Type B pancreatic cell (in vitro differentiated cells): ENCODE measurements around the gene HSPA12B. TPM values are rescaled to one million over a fixed set of nuclear protein-coding genes. Genes with fewer than 3 reads are reported as not detected.

Experiments used
- DNase-seq: peaks from one replicate; pipeline ENCODE4 v3.0.0; 2021; ENCODE audit warnings: mixed read lengths; ENCODE audit not compliant: unreplicated experiment; ENCODE audit errors: extremely low spot score
- H3K27ac Mint-ChIP-seq: 2 replicates; pipeline ENCODE4 v1.8.0; 2021; ENCODE audit warnings: mild to moderate bottlenecking, mixed read lengths
- H3K27me3 Mint-ChIP-seq: 2 replicates; pipeline ENCODE4 v1.8.0; 2021; ENCODE audit warnings: mixed read lengths
- H3K36me3 Mint-ChIP-seq: 2 replicates; pipeline ENCODE4 v1.8.0; 2021; ENCODE audit warnings: mixed read lengths
- H3K4me1 Mint-ChIP-seq: one replicate; pipeline ENCODE4 v1.8.0; 2021; ENCODE audit warnings: mixed read lengths; ENCODE audit not compliant: unreplicated experiment
- H3K4me3 Mint-ChIP-seq: 2 replicates; pipeline ENCODE4 v1.8.0; 2021; ENCODE audit warnings: mild to moderate bottlenecking, mixed read lengths
- H3K9me3 Mint-ChIP-seq: 2 replicates; pipeline ENCODE4 v1.8.0; 2021; ENCODE audit warnings: mixed read lengths
- total RNA-seq: library from RNA; stranded (reverse); gene quantifications from 2 replicates; pipeline ENCODE4 v1.2.1, GENCODE V29; 2021; ENCODE audit warnings: low replicate concordance
- TF ChIP-seq, protein P1 (sequence below): fragments of 200-600 bp; sonication (generic); conservative IDR thresholded peaks from 2 replicates; pipeline ENCODE4 v1.5.0; 2021; ENCODE audit warnings: antibody characterized with exemption, mild to moderate bottlenecking

HSPA12B gene
- total RNA-seq, 1 donor from 2014 or later: 5.2 TPM

GRCh38 chr20:3694864-3695263 is 37.6 kb upstream of the HSPA12B start:
- TF ChIP-seq, protein P1, sequence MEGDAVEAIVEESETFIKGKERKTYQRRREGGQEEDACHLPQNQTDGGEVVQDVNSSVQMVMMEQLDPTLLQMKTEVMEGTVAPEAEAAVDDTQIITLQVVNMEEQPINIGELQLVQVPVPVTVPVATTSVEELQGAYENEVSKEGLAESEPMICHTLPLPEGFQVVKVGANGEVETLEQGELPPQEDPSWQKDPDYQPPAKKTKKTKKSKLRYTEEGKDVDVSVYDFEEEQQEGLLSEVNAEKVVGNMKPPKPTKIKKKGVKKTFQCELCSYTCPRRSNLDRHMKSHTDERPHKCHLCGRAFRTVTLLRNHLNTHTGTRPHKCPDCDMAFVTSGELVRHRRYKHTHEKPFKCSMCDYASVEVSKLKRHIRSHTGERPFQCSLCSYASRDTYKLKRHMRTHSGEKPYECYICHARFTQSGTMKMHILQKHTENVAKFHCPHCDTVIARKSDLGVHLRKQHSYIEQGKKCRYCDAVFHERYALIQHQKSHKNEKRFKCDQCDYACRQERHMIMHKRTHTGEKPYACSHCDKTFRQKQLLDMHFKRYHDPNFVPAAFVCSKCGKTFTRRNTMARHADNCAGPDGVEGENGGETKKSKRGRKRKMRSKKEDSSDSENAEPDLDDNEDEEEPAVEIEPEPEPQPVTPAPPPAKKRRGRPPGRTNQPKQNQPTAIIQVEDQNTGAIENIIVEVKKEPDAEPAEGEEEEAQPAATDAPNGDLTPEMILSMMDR: no peak
- H3K4me3 Mint-ChIP-seq: no peak overlapping the region
- no peaks in the 10 kb centered on the region for H3K36me3 Mint-ChIP-seq
- H3K27ac Mint-ChIP-seq: no peak overlapping the region
- H3K27me3 Mint-ChIP-seq: peaks cover 2% of the 10 kb centered on the region
- no peaks in the 10 kb centered on the region for H3K4me1 Mint-ChIP-seq
- H3K9me3 Mint-ChIP-seq: no peaks in the 10 kb centered on the region
- no peak for DNase-seq

DNA sequence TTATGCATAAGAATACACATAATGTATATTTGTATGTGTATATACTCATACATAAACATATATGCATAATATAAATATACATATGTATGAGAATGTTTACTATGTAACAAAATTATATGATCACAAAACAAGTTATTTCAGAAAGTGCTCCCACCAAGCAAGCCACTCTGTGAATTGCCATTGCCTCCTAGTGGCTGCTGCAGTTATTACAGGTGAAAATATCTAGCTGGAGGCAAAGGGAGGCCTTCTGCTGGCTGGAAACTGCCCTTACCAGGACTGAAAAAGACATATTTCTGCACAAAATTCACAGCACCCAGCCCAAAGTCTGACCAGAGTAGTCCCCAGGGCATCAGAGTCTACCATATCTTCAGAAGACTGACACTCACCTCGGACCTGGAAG is 36.3 kb upstream of the HSPA12B start:
- H3K27me3 Mint-ChIP-seq: peaks cover 2% of the 10 kb centered on the region
- TF ChIP-seq, protein P1: peak; percentile 69
- H3K4me3 Mint-ChIP-seq: no peak overlapping the region
- no peak for DNase-seq
- no peaks in the 10 kb centered on the region for H3K4me1 Mint-ChIP-seq
- H3K27ac Mint-ChIP-seq: no peak overlapping the region
- no peaks in the 10 kb centered on the region for H3K9me3 Mint-ChIP-seq
- no peaks in the 10 kb centered on the region for H3K36me3 Mint-ChIP-seq

DNA sequence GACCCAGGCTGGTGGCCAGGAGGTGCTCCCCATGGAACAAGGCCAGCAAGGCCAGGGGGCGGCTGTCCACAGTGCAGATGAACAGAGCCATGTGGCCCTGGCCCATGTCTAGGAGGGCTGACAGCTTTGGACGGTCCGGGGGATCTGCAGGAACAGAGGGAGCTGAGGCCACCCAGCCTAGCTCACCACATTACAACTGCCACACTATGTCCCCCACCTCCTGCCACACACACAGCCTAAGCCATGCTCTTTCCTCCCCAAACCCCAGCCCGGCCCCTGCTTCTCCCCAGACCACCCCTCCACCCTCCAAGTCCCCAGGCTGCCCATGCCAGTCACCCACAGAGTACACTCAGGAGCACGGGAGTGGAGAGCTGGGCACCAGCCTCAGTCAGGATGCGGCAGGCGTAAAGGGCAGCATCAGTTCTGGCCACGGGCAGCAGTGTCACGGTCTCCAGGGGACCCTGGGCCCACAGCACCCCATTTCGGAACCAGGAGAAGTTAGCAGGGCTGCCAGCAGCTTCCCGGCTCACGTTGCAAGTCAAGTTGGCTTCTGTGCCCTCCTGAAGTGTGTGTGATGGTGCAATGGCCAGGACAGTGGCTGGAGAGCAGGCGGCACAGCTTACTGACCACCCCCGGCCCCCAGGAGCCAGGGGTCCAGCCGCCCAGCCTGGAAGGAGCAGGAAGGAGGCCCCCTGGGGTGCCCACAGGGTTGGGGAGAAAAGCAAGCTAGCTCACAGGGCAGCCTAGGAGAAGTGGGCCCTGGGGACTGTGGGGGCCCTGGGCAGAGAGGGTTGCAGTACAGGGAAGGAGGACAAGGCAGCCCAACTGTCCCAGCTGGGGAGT is 35.5 kb upstream of the HSPA12B start:
- no peaks in the 10 kb centered on the region for H3K9me3 Mint-ChIP-seq
- TF ChIP-seq, protein P1: no peak
- H3K27me3 Mint-ChIP-seq: peaks cover 2% of the 10 kb centered on the region
- no peak for DNase-seq
- no peak overlapping the region for H3K27ac Mint-ChIP-seq
- no peaks in the 10 kb centered on the region for H3K4me1 Mint-ChIP-seq
- H3K4me3 Mint-ChIP-seq: no peak overlapping the region
- no peaks in the 10 kb centered on the region for H3K36me3 Mint-ChIP-seq

- Mint-ChIP-seq H3K27ac (no peak overlapping the region), H3K36me3 (no peaks in the 10 kb centered on the region), H3K4me3 (no peak overlapping the region), H3K9me3 (no peaks in the 10 kb centered on the region), H3K27me3 (peaks cover 5% of the 10 kb centered on the region), H3K4me1 (no peaks in the 10 kb centered on the region)
- TF ChIP-seq, protein P1: no peak
- no peak for DNase-seq
Observed at GRCh38 chr20:3697588-3698305, 34.7 kb upstream of the HSPA12B start.

- no peak overlapping the region for H3K27ac Mint-ChIP-seq
- H3K9me3 Mint-ChIP-seq: no peaks in the 10 kb centered on the region
- H3K4me1 Mint-ChIP-seq: no peaks in the 10 kb centered on the region
- no peak for DNase-seq
- H3K36me3 Mint-ChIP-seq: no peaks in the 10 kb centered on the region
- TF ChIP-seq, protein P1: no peak
- H3K27me3 Mint-ChIP-seq: peaks cover 5% of the 10 kb centered on the region
- H3K4me3 Mint-ChIP-seq: no peak overlapping the region
Observed at GRCh38 chr20:3698591-3699001, 33.9 kb upstream of the HSPA12B start.
